Chondrocyte (in vitro differentiated cells): ENCODE data around the gene C20orf204. TPM values are rescaled to one million over a fixed set of nuclear protein-coding genes. Genes with fewer than 3 reads are reported as not detected.
A peak's percentile ranks its signal among the peaks of the same experiment; 100 is the strongest.

Source experiments
- DNase-seq: peaks from one replicate; pipeline ENCODE4 v3.0.0; 2021; ENCODE audit warnings: mixed read lengths, low spot score
- H3K27ac Mint-ChIP-seq: one replicate; pipeline ENCODE4 v1.8.0; 2021; ENCODE audit warnings: mild to moderate bottlenecking, moderate library complexity, mixed read lengths; ENCODE audit not compliant: unreplicated experiment
- H3K27me3 Mint-ChIP-seq: 2 replicates; pipeline ENCODE4 v1.8.0; 2021; ENCODE audit warnings: low read depth, mixed read lengths
- H3K36me3 Mint-ChIP-seq: 2 replicates; pipeline ENCODE4 v1.8.0; 2021; ENCODE audit warnings: low read depth, mixed read lengths
- H3K4me1 Mint-ChIP-seq: 2 replicates; pipeline ENCODE4 v1.8.0; 2021; ENCODE audit warnings: low read depth, mild to moderate bottlenecking, mixed read lengths
- H3K4me3 Mint-ChIP-seq: one replicate; pipeline ENCODE4 v1.8.0; 2021; ENCODE audit warnings: mild to moderate bottlenecking, moderate library complexity, mixed read lengths; ENCODE audit not compliant: unreplicated experiment
- H3K9me3 Mint-ChIP-seq: 2 replicates; pipeline ENCODE4 v1.8.0; 2021; ENCODE audit warnings: low read depth, mixed read lengths
- CTCF ChIP-seq: fragments of 200-600 bp; sonication (generic); IDR thresholded peaks from 2 replicates; pipeline ENCODE4 v1.5.0; 2021; ENCODE audit warnings: antibody characterized with exemption, mild to moderate bottlenecking, moderate library complexity
- total RNA-seq: library from RNA; stranded (reverse); gene quantifications from 3 replicates; pipeline ENCODE4 v1.2.1, GENCODE V29; 2021

Gene C20orf204
- total RNA-seq, 1 donor from 2014 or later: 0.77 TPM

GRCh38 chr20:64029293-64030117 is 6.5 kb upstream of the C20orf204 start:
- Mint-ChIP-seq H3K4me3 (no peak overlapping the region), H3K27me3 (no peaks in the 10 kb centered on the region), H3K27ac (no peak overlapping the region), H3K36me3 (peaks cover 45% of the 10 kb centered on the region), H3K9me3 (no peaks in the 10 kb centered on the region), H3K4me1 (no peaks in the 10 kb centered on the region)
- peak; percentile 82 for DNase-seq
- no peak for TF ChIP-seq CTCF

- no peaks in the 10 kb centered on the region for H3K4me1 Mint-ChIP-seq
These were observed 5.4 kb upstream of the C20orf204 start for GRCh38 chr20:64030371-64031134.

GRCh38 chr20:64031822-64032314 is 4.1 kb upstream of the C20orf204 start:
- DNase-seq: no peak
- no peaks in the 10 kb centered on the region for H3K27me3 Mint-ChIP-seq
- H3K36me3 Mint-ChIP-seq: peaks cover 38% of the 10 kb centered on the region

More at GRCh38 chr20:64030371-64031134, 5.4 kb upstream of the C20orf204 start:
- Mint-ChIP-seq H3K4me3 (no peak overlapping the region), H3K27me3 (no peaks in the 10 kb centered on the region), H3K27ac (no peak overlapping the region), H3K36me3 (peaks cover 43% of the 10 kb centered on the region), H3K9me3 (no peaks in the 10 kb centered on the region)
- TF ChIP-seq CTCF: no peak
- peak; percentile 81 for DNase-seq

GRCh38 chr20:64032706-64033624 is 3.0 kb upstream of the C20orf204 start:
- peaks cover 32% of the 10 kb centered on the region for H3K36me3 Mint-ChIP-seq
- no peak for DNase-seq
- H3K27ac Mint-ChIP-seq: no peak overlapping the region
- no peak overlapping the region for H3K4me3 Mint-ChIP-seq
- H3K4me1 Mint-ChIP-seq: peaks cover 2% of the 10 kb centered on the region
- H3K9me3 Mint-ChIP-seq: no peaks in the 10 kb centered on the region
- no peak for TF ChIP-seq CTCF
- peaks cover 2% of the 10 kb centered on the region for H3K27me3 Mint-ChIP-seq

More at GRCh38 chr20:64031822-64032314, 4.1 kb upstream of the C20orf204 start:
- Mint-ChIP-seq H3K4me3 (no peak overlapping the region), H3K4me1 (no peaks in the 10 kb centered on the region), H3K9me3 (no peaks in the 10 kb centered on the region), H3K27ac (no peak overlapping the region)
- TF ChIP-seq CTCF: no peak
